Hepatocyte (in vitro differentiated cells): Measurements from ENCODE around the gene CLEC4M.

Experiments used
- CTCF ChIP-seq: fragments of 200-600 bp; sonication (generic); IDR thresholded peaks from 2 replicates; pipeline ENCODE4 v1.5.1; 2016; ENCODE audit warnings: antibody characterized with exemption, mild to moderate bottlenecking; ENCODE audit not compliant: poor library complexity
- EZH2 ChIP-seq: fragments of 200-600 bp; sonication (generic); IDR thresholded peaks from 2 replicates; pipeline ENCODE4 v1.6.1; 2016; ENCODE audit warnings: antibody characterized with exemption, mild to moderate bottlenecking, borderline replicate concordance
- EZH2phosphoT487 ChIP-seq: fragments of 200-600 bp; sonication (generic); IDR thresholded peaks from one replicate; pipeline ENCODE4 v1.6.1; 2018; ENCODE audit warnings: antibody characterized with exemption, mild to moderate bottlenecking, low read depth, moderate library complexity; ENCODE audit not compliant: unreplicated experiment, severe bottlenecking

GRCh38 chr19:7748756-7749155 is 14.3 kb upstream of the CLEC4M start:
- TF ChIP-seq CTCF, result peak; percentile 15
- no peak for TF ChIP-seq EZH2
- TF ChIP-seq EZH2phosphoT487, result no peak
